Fibroblast of lung (primary cell): ENCODE measurements around the gene NTN4. TPM values are rescaled to one million over a fixed set of nuclear protein-coding genes. Genes with fewer than 3 reads are reported as not detected.

ENCODE experiments used
- DNase-seq, 2 donors: peaks; one replicate each; pipeline versions ENCODE4 v3.0.0 to v3.0.0-alpha.2; 2010; ENCODE audit warnings: low read depth in 2 of 2
- H2AFZ ChIP-seq: 2 replicates; pipeline ENCODE4 v1.5.1; 2012; ENCODE audit warnings: low read length, control low read depth, inconsistent platforms
- H3K27ac ChIP-seq: 2 replicates; pipeline ENCODE4 v1.5.1; 2011; ENCODE audit warnings: low read length, control low read depth; ENCODE audit not compliant: insufficient read depth
- H3K27me3 ChIP-seq: 2 replicates; pipeline ENCODE4 v1.5.1; 2011; ENCODE audit warnings: mild to moderate bottlenecking, low read length; ENCODE audit not compliant: control insufficient read depth, insufficient read depth
- H3K36me3 ChIP-seq: 2 replicates; pipeline ENCODE4 v1.5.1; 2011; ENCODE audit warnings: low read length; ENCODE audit not compliant: control insufficient read depth, insufficient read depth
- H3K4me1 ChIP-seq: 2 replicates; pipeline ENCODE4 v1.5.1; 2011; ENCODE audit warnings: low read length; ENCODE audit not compliant: control insufficient read depth, insufficient read depth; ENCODE audit errors: extremely low read depth
- H3K4me2 ChIP-seq: 2 replicates; pipeline ENCODE4 v1.5.1; 2011; ENCODE audit warnings: low read length, control low read depth; ENCODE audit not compliant: insufficient read depth; ENCODE audit errors: extremely low read depth
- H3K4me3 ChIP-seq, 4 experiments: fragments of 200-600 bp in 1 of 4; sonication (generic) in 1 of 4; replicated peaks in 1 of 4; 2 replicates each; pipeline ENCODE4 v1.5.1; 2011 to 2016; ENCODE audit warnings: low read length in 4 of 4, low read depth in 3 of 4, mild to moderate bottlenecking in 3 of 4, control low read depth in 2 of 4, inconsistent platforms in 1 of 4, mixed read lengths in 1 of 4; ENCODE audit not compliant: insufficient read depth in 1 of 4; ENCODE audit errors: control extremely low read depth in 1 of 4
- H3K79me2 ChIP-seq: 2 replicates; pipeline ENCODE4 v1.5.1; 2012; ENCODE audit warnings: mild to moderate bottlenecking, low read length, inconsistent platforms; ENCODE audit not compliant: control insufficient read depth, insufficient read depth
- H3K9ac ChIP-seq: 2 replicates; pipeline ENCODE4 v1.5.1; 2011; ENCODE audit warnings: mild to moderate bottlenecking, low read length, control low read depth; ENCODE audit not compliant: insufficient read depth
- H3K9me3 ChIP-seq: 2 replicates; pipeline ENCODE4 v1.5.1; 2012; ENCODE audit warnings: low read depth, low read length; ENCODE audit not compliant: control insufficient read depth, insufficient read depth
- H4K20me1 ChIP-seq: 2 replicates; pipeline ENCODE4 v1.5.1; 2011; ENCODE audit warnings: low read length; ENCODE audit not compliant: control insufficient read depth, insufficient read depth; ENCODE audit errors: extremely low read depth
- CTCF ChIP-seq, 2 donors: IDR thresholded peaks in 1 of 2; conservative IDR thresholded peaks in 1 of 2; 1 replicate in 1 of 2; 2 replicates in 1 of 2; pipeline ENCODE4 v1.5.1; 2011 to 2012; ENCODE audit warnings: low read length in 2 of 2, control low read depth in 1 of 2, inconsistent platforms in 1 of 2, low read depth in 1 of 2, mild to moderate bottlenecking in 1 of 2
- EZH2 ChIP-seq: IDR thresholded peaks from 2 replicates; pipeline ENCODE4 v1.5.1; 2012; ENCODE audit warnings: low read length, control low read depth, mild to moderate bottlenecking; ENCODE audit errors: missing control alignments
- polyA plus RNA-seq, 2 donors: library from polyadenylated mRNA; depleted of rRNA in 1 of 2; stranded (reverse) in 1 of 2; unstranded in 1 of 2; fragments of >200 nt; gene quantifications; 2 replicates each; pipeline ENCODE4 v1.2.1, GENCODE V29; 2011 to 2012; ENCODE audit warnings: missing spikeins in 1 of 2
- total RNA-seq: library from RNA; depleted of rRNA; stranded (reverse); fragments of >200 nt; gene quantifications from 2 replicates; pipeline ENCODE4 v1.2.1, GENCODE V29; 2014

Gene NTN4
- total and polyA plus RNA-seq, 2 donors (not counting 1 experiment from before 2014, with no cell fraction given) = 28.6 to 170 TPM

GRCh38 chr12:95718006-95718431 is 72.5 kb downstream of the NTN4 start:
- Histone ChIP-seq H3K4me1 (no peaks in the 10 kb centered on the region), H3K27me3 (no peaks in the 10 kb centered on the region), H2AFZ (no peak overlapping the region), H3K4me2 (no peak overlapping the region), H3K4me3 (no peak overlapping the region), H3K79me2 (no peaks in the 10 kb centered on the region), H3K9me3 (no peaks in the 10 kb centered on the region), H3K9ac (no peak overlapping the region), H4K20me1 (no peaks in the 10 kb centered on the region), H3K27ac (no peak overlapping the region), H3K36me3 (no peaks in the 10 kb centered on the region)
- TF ChIP-seq CTCF (conservative IDR thresholded peaks at IDR 0.05 in 1 of 2, IDR thresholded peaks at IDR 0.05 in 1 of 2; ENCODE audit: low read depth in 1 of 2, low read length in 2 of 2) = no peak
- no peak for TF ChIP-seq EZH2
- DNase-seq = no peak

DNA sequence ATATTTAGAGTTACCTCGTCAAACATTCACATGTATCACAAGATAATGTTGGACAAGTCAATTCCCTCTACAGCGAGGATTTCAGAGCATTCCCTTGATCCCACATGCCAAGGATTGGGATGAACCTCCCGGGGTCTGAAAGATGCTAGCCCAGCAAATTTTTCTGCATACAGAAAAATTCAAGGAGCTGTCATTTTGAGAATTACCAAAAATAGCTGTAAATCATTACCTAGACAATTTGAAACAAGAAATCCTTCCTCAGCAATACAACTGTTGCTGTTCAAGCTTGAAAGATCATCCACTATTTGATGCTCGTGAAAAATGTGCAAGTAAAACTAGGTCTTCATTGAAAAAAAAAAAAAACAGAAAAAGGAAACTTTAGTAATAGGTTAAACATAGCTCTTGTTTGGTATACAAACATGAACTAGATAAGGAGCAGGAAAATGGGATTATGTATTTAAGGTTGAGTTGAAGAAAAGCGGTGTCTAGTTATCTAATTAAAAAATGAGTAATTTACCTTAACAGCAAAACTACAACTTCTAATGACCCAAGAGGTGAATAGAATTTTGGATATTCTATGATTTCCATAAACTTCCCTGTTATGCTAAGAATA is 73.1 kb downstream of the NTN4 start:
- Histone ChIP-seq H3K4me1 (no peaks in the 10 kb centered on the region), H3K27ac (no peak overlapping the region), H3K4me3 (no peak overlapping the region), H3K9me3 (no peaks in the 10 kb centered on the region), H3K4me2 (no peak overlapping the region), H3K27me3 (no peaks in the 10 kb centered on the region), H4K20me1 (no peaks in the 10 kb centered on the region), H3K9ac (no peak overlapping the region), H3K36me3 (no peaks in the 10 kb centered on the region), H3K79me2 (no peaks in the 10 kb centered on the region), H2AFZ (no peak overlapping the region)
- DNase-seq = no peak
- no peak for TF ChIP-seq EZH2
- no peak for TF ChIP-seq CTCF (conservative IDR thresholded peaks at IDR 0.05 in 1 of 2, IDR thresholded peaks at IDR 0.05 in 1 of 2; ENCODE audit: low read depth in 1 of 2, low read length in 2 of 2)

DNA sequence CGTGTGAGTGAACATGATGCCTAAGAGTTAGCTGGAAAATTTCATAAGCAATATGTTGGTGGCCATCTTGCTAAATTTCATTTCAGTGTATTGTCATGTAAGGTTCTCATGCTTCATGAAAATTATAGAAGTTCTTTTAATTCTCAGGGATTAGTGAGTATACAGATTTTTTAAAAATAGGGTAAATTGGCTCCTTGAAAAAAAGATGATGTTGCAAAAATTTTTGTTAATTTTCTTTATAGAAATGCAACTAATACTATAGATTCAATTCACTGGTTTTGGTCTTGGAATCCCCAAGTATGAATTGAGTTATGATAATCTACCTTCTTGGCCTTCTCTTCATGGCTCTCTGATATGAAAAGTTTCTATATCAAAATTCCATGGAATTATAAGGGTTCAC is 75.4 kb downstream of the NTN4 start:
- H3K36me3 ChIP-seq = no peaks in the 10 kb centered on the region
- no peaks in the 10 kb centered on the region for H3K27me3 ChIP-seq
- no peak overlapping the region for H3K4me2 ChIP-seq
- DNase-seq = no peak
- no peak overlapping the region for H3K9ac ChIP-seq
- no peaks in the 10 kb centered on the region for H3K4me1 ChIP-seq
- TF ChIP-seq CTCF (conservative IDR thresholded peaks at IDR 0.05 in 1 of 2, IDR thresholded peaks at IDR 0.05 in 1 of 2; ENCODE audit: low read depth in 1 of 2, low read length in 2 of 2) (no peak), EZH2 (no peak)
- H3K9me3 ChIP-seq = no peaks in the 10 kb centered on the region
- no peak overlapping the region for H2AFZ ChIP-seq
- H3K4me3 ChIP-seq = no peak overlapping the region
- H3K79me2 ChIP-seq = no peaks in the 10 kb centered on the region
- no peaks in the 10 kb centered on the region for H4K20me1 ChIP-seq
- no peak overlapping the region for H3K27ac ChIP-seq
